Nasal cavity respiratory epithelium epithelial cell of viscerocranial mucosa (primary cell): ENCODE results near the gene SUDS3. TPM values are rescaled to one million over a fixed set of nuclear protein-coding genes. Genes with fewer than 3 reads are reported as not detected.

Experiments used
- total RNA-seq: library from RNA; depleted of rRNA; stranded (reverse); fragments of >200 nt; gene quantifications from 2 replicates; pipeline ENCODE4 v1.2.3, GENCODE V29; 2014

The SUDS3 gene
- total RNA-seq: 35.2 and 41.0 TPM in 2 replicates

DNA sequence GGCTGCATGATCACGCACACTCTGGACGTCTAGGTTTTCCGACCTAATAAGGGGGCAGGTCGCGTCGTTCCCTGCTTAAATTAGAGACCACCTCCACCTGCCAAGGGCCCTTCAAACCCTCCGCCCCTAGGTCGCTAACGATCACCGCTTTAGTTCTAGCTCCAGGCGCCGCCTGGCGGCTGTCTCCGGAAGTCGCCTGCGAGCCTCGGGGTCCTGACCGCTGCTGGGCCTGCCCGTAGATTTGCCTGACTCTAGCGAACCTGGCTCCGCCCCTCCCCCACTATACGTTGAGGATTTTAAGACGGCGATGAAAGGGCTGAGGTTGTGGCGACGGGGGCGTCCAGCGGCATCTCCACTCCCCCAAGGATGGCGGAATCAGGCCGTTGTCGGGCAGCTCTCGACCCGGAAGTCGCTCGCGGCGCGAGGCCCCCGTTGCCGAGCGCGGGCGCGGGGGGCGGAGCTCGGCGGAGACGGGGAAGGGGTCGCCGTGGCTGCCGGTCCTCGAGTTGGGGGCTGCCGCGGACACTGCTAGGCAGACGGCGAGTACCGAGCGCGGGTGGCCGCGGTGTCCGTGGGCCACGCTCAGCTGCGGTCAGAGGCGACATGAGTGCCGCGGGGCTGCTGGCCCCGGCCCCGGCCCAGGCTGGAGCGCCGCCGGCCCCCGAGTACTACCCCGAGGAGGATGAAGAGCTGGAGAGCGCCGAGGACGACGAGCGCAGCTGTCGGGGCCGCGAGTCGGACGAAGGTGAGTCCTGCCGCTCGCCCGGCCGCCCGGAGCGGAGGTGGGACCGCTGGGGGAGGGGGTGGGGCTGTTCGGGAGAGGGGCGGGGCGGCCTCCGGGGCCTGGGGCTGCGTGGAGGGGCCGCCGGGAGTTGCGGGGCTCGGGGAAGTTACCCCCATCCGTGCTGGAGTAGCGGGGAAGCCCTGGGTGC is at the start of gene SUDS3:
Gene SUDS3 (plus strand): TSS at position 467 of the 932 bp plus-strand sequence. CDS start 137 bp downstream, at position 604.

DNA sequence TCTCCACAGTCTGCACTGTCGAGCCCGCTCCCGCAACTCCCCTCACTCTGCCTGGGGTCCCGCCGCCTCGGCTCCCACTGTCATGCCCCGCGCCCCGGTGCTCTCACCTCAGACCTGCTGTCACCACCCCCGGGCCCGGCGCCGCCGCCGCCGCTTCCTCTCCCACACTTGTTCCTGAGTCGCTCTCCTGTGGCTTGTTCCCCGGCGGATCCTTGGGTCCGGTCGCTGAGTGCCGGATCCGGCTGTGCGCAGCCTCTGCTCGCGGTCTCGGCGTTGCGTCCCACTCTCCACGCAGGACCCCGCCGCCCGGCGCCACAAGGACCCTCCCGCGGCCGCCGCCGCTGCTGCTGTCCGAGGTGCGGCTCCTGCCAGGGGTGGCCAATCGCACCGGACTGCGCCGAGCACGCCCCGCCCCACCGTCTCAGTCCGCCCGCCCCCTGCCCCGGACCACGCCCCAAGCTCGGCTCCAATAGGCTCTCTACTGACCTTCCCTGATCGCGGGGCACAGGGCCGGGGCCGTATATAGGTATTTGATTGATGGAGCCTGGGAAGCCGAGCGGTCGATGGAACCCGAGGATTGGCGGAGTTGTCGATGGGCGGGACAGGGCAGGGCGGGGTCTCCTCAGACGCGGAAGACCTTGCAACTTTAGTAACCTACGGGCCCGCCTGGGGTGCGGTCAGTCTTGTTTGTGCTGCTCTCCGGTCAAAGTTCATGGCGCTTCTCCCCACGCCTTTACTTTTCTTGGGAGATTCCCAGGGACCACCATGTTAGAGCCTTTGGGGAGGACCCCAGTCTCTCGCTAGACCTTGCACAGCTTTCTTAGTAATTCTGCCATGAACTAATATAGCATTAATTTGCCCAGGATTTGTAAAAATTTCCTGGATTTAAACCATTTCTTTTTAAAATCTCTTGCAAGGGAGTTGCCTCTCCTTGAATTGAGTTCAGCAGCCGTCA is 3.5 kb upstream of the SUDS3 start, which contains the start of gene TAOK3:
Gene TAOK3 (minus strand): TSS at position 367 of the 955 bp plus-strand sequence. CDS start 117,340 bp downstream, outside the sequence.

Other genes starting within 250 kb of the SUDS3 start
- 116 and 149 TPM in 2 replicates for gene PEBP1, start 240.4 kb upstream of the SUDS3 start, total RNA-seq
- 41.0 and 63.4 TPM in 2 replicates for gene TAOK3, start 3.6 kb upstream of the SUDS3 start, total RNA-seq